HL-60 (cell line): ENCODE data around the gene MAP2K6.

Experiments used
- GABPA ChIP-seq: IDR thresholded peaks from 2 replicates; pipeline ENCODE4 v1.6.1; 2012; ENCODE audit warnings: low read depth
- POLR2AphosphoS5 ChIP-seq: IDR thresholded peaks from 2 replicates; pipeline ENCODE4 v1.6.1; 2012; ENCODE audit warnings: low read depth
- TF ChIP-seq, protein P1 (sequence below): IDR thresholded peaks from one replicate; pipeline ENCODE4 v1.5.1; 2011; ENCODE audit warnings: low read length, control low read depth, inconsistent platforms; ENCODE audit not compliant: insufficient read depth
- TF ChIP-seq, protein P2 (sequence below): IDR thresholded peaks from 2 replicates; pipeline ENCODE4 v1.6.1; 2012; ENCODE audit warnings: low read depth; ENCODE audit not compliant: insufficient replicate concordance

DNA sequence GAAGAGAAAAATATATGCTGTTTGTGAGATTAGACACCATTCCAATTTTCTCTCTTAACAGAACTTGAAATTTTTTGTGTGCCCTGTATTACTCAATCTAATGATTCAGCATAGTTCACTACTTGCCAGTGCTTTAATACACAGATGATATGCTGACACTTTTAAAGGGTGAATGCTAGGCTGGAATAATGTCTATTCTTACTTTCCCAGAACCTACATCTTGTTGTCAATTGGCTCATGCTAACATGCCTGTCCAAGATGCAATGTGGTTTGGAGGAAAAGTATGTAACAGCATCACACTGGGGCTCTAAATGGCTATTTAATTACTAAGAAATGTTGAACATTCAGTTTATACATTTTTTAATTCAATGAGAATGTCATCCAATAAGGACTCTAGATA, 7.6 kb upstream of the MAP2K6 start:
- TF ChIP-seq, protein P1, sequence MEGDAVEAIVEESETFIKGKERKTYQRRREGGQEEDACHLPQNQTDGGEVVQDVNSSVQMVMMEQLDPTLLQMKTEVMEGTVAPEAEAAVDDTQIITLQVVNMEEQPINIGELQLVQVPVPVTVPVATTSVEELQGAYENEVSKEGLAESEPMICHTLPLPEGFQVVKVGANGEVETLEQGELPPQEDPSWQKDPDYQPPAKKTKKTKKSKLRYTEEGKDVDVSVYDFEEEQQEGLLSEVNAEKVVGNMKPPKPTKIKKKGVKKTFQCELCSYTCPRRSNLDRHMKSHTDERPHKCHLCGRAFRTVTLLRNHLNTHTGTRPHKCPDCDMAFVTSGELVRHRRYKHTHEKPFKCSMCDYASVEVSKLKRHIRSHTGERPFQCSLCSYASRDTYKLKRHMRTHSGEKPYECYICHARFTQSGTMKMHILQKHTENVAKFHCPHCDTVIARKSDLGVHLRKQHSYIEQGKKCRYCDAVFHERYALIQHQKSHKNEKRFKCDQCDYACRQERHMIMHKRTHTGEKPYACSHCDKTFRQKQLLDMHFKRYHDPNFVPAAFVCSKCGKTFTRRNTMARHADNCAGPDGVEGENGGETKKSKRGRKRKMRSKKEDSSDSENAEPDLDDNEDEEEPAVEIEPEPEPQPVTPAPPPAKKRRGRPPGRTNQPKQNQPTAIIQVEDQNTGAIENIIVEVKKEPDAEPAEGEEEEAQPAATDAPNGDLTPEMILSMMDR, result no peak
- TF ChIP-seq, protein P2, sequence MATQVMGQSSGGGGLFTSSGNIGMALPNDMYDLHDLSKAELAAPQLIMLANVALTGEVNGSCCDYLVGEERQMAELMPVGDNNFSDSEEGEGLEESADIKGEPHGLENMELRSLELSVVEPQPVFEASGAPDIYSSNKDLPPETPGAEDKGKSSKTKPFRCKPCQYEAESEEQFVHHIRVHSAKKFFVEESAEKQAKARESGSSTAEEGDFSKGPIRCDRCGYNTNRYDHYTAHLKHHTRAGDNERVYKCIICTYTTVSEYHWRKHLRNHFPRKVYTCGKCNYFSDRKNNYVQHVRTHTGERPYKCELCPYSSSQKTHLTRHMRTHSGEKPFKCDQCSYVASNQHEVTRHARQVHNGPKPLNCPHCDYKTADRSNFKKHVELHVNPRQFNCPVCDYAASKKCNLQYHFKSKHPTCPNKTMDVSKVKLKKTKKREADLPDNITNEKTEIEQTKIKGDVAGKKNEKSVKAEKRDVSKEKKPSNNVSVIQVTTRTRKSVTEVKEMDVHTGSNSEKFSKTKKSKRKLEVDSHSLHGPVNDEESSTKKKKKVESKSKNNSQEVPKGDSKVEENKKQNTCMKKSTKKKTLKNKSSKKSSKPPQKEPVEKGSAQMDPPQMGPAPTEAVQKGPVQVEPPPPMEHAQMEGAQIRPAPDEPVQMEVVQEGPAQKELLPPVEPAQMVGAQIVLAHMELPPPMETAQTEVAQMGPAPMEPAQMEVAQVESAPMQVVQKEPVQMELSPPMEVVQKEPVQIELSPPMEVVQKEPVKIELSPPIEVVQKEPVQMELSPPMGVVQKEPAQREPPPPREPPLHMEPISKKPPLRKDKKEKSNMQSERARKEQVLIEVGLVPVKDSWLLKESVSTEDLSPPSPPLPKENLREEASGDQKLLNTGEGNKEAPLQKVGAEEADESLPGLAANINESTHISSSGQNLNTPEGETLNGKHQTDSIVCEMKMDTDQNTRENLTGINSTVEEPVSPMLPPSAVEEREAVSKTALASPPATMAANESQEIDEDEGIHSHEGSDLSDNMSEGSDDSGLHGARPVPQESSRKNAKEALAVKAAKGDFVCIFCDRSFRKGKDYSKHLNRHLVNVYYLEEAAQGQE, result no peak
- TF ChIP-seq POLR2AphosphoS5 (no peak), GABPA (no peak)
